GM13976 (cell line): Measurements from ENCODE around the gene NELL1.

Experiments
- DNase-seq: peaks from one replicate; pipeline ENCODE4 v3.0.0; 2012; ENCODE audit warnings: low spot score
- CTCF ChIP-seq: IDR thresholded peaks from 2 replicates; pipeline ENCODE4 v1.5.1; 2012; ENCODE audit warnings: borderline replicate concordance, mild to moderate bottlenecking; ENCODE audit not compliant: insufficient read depth; ENCODE audit errors: extremely low read depth, missing control alignments, control extremely low read depth
- in situ Hi-C: fragments of 300-500 bp; cut with MboI; formaldehyde crosslinking; loops from one replicate; pipeline ENCODE4 v1.12.0; 2022; ENCODE audit warnings: low sequenced_read_pairs, mixed read lengths, inconsistent platforms; ENCODE audit not compliant: unreplicated experiment

Gene NELL1

GRCh38 chr11:21428796-21429195 lies 759.4 kb downstream of the NELL1 start:
- no peak for DNase-seq
- in situ Hi-C loops: no loop called here
- no peak for TF ChIP-seq CTCF

GRCh38 chr11:21429401-21429800 lies 760.0 kb downstream of the NELL1 start:
- no peak for TF ChIP-seq CTCF
- DNase-seq: no peak
- in situ Hi-C loops: no loop called here

- in situ Hi-C loops: no loop called here
- no peak for TF ChIP-seq CTCF
- no peak for DNase-seq
Measured at GRCh38 chr11:21430537-21430936, 761.2 kb downstream of the NELL1 start.

GRCh38 chr11:21446939-21447590 lies 777.7 kb downstream of the NELL1 start:
- no peak for TF ChIP-seq CTCF
- DNase-seq: no peak
- in situ Hi-C loops: no loop called here

- no peak for TF ChIP-seq CTCF
- in situ Hi-C loops: no loop called here
- no peak for DNase-seq
Measured at GRCh38 chr11:21447871-21448270, 778.5 kb downstream of the NELL1 start.

GRCh38 chr11:21456186-21456585 lies 786.8 kb downstream of the NELL1 start:
- DNase-seq: no peak
- in situ Hi-C loops: no loop called here
- TF ChIP-seq CTCF: no peak
